ENCODE data around the gene GNRH2. TPM values are rescaled to one million over a fixed set of nuclear protein-coding genes. Genes with fewer than 3 reads are reported as not detected.
"Not testable (repeated sequence)": the region's sequence is repeated elsewhere in the genome, so short reads cannot be mapped to it uniquely, and the experiment has no call there.

The GNRH2 gene
- total and polyA plus RNA-seq, 5 experiments from 2014 or later = 1.5 to 1.9 TPM; not detected in 3

- Mint-ChIP-seq H3K27me3 (no peaks in the 10 kb centered on the region), H3K4me1 (no peaks in the 10 kb centered on the region), H3K9me3 (no peaks in the 10 kb centered on the region), H3K4me3 (no peak overlapping the region), H3K36me3 (peaks cover 0 to 78% (median 17%) of the 10 kb centered on the region in 3 donors), H3K27ac (peak overlapping the region in 1 of 10 donors; percentile 3)
- POLR2A ChIA-PET = interaction anchor here (0.9 kb wide), 1 partner anchor 13 kb away, joined by 3 read pairs; no protein-coding TSS in a partner anchor
- DNase-seq (no peak), ATAC-seq (no peak)
Measured at GRCh38 chr20:3021777-3022176, 21.6 kb upstream of the GNRH2 start.

- H3K27me3 Mint-ChIP-seq, DNase-seq, H3K4me1 Mint-ChIP-seq, H3K9me3 Mint-ChIP-seq, POLR2A ChIA-PET, H3K4me3 Mint-ChIP-seq, ATAC-seq: not testable (repeated sequence)
- Mint-ChIP-seq H3K27ac (peak overlapping the region in 5 of 10 donors; percentile 4 to 75 (median 16)), H3K36me3 (peaks cover 0 to 78% (median 20%) of the 10 kb centered on the region in 3 donors)
Measured at GRCh38 chr20:3022559-3023490, 20.6 kb upstream of the GNRH2 start.

GRCh38 chr20:3027987-3028386, 15.4 kb upstream of the GNRH2 start:
- Mint-ChIP-seq H3K27ac (peak overlapping the region in 3 of 10 donors; percentile 3 to 67 (median 7)), H3K4me1 (no peaks in the 10 kb centered on the region), H3K9me3 (no peaks in the 10 kb centered on the region), H3K4me3 (no peak overlapping the region), H3K27me3 (no peaks in the 10 kb centered on the region), H3K36me3 (peaks cover 0 to 71% (median 17%) of the 10 kb centered on the region in 3 donors)
- POLR2A ChIA-PET = no interaction called here
- no peak for DNase-seq
- no peak for ATAC-seq

GRCh38 chr20:3031524-3032147, 11.8 kb upstream of the GNRH2 start:
- Mint-ChIP-seq H3K36me3 (peaks cover 0 to 65% (median 20%) of the 10 kb centered on the region in 3 donors), H3K4me3 (no peak overlapping the region), H3K27ac (no peak overlapping the region), H3K4me1 (peaks cover 0 to 1% (median 0%) of the 10 kb centered on the region in 4 donors), H3K9me3 (no peaks in the 10 kb centered on the region), H3K27me3 (no peaks in the 10 kb centered on the region)
- ATAC-seq (no peak), DNase-seq (no peak)
- POLR2A ChIA-PET = no interaction called here

GRCh38 chr20:3032624-3033023, 10.8 kb upstream of the GNRH2 start:
- Mint-ChIP-seq H3K27ac (no peak overlapping the region), H3K4me1 (peaks cover 0 to 1% (median 0%) of the 10 kb centered on the region in 4 donors), H3K27me3 (no peaks in the 10 kb centered on the region), H3K9me3 (no peaks in the 10 kb centered on the region), H3K4me3 (no peak overlapping the region), H3K36me3 (peaks cover 0 to 65% (median 15%) of the 10 kb centered on the region in 3 donors)
- ATAC-seq (no peak), DNase-seq (no peak)
- POLR2A ChIA-PET = interaction anchor here (0.7 kb wide), 1 partner anchor 13 kb away, joined by 4 read pairs; no protein-coding TSS in a partner anchor

- Mint-ChIP-seq H3K36me3 (peaks cover 0 to 71% (median 13%) of the 10 kb centered on the region in 3 donors), H3K27me3 (no peaks in the 10 kb centered on the region), H3K4me3 (no peak overlapping the region), H3K4me1 (peaks cover 0 to 13% (median 1%) of the 10 kb centered on the region in 4 donors), H3K27ac (peak overlapping the region in 2 of 10 donors; percentile 46 to 92), H3K9me3 (no peaks in the 10 kb centered on the region)
- DNase-seq (no peak), ATAC-seq (no peak)
- POLR2A ChIA-PET = no interaction called here
Measured at GRCh38 chr20:3037654-3038053, 5.8 kb upstream of the GNRH2 start.

- Mint-ChIP-seq H3K27me3 (no peaks in the 10 kb centered on the region), H3K9me3 (no peaks in the 10 kb centered on the region), H3K36me3 (peaks cover 0 to 71% (median 13%) of the 10 kb centered on the region in 3 donors), H3K4me3 (no peak overlapping the region), H3K4me1 (peaks cover 0 to 13% (median 1%) of the 10 kb centered on the region in 4 donors), H3K27ac (peak overlapping the region in 7 of 10 donors; percentile 27 to 82 (median 46))
- ATAC-seq (no peak), DNase-seq (no peak)
- POLR2A ChIA-PET = no interaction called here
Measured at GRCh38 chr20:3038454-3038853, 5.0 kb upstream of the GNRH2 start.

GRCh38 chr20:3039426-3039825, 4.0 kb upstream of the GNRH2 start:
- Mint-ChIP-seq H3K27me3 (no peaks in the 10 kb centered on the region), H3K4me3 (no peak overlapping the region), H3K4me1 (peaks cover 0 to 16% (median 1%) of the 10 kb centered on the region in 4 donors), H3K9me3 (no peaks in the 10 kb centered on the region), H3K36me3 (peaks cover 0 to 64% (median 13%) of the 10 kb centered on the region in 3 donors), H3K27ac (peak overlapping the region in 5 of 10 donors; percentile 3 to 94 (median 42))
- DNase-seq = no peak
- POLR2A ChIA-PET = interaction anchor here (0.7 kb wide), 1 partner anchor 29 kb away, joined by 3 read pairs; no protein-coding TSS in a partner anchor
- ATAC-seq = no peak

- H3K4me1 Mint-ChIP-seq = peaks cover 3 to 17% (median 4%) of the 10 kb centered on the region in 4 donors
- no peak overlapping the region for H3K4me3 Mint-ChIP-seq
- ATAC-seq = no peak
- POLR2A ChIA-PET = interaction anchor here (0.7 kb wide), 1 partner anchor 30 kb away, joined by 3 read pairs; no protein-coding TSS in a partner anchor
- H3K9me3 Mint-ChIP-seq = no peaks in the 10 kb centered on the region
- peak overlapping the region in 9 of 10 donors; percentile 2 to 94 (median 49) for H3K27ac Mint-ChIP-seq
- peaks cover 0 to 58% (median 12%) of the 10 kb centered on the region in 3 donors for H3K36me3 Mint-ChIP-seq
- H3K27me3 Mint-ChIP-seq = no peaks in the 10 kb centered on the region
- no peak for DNase-seq
Measured at GRCh38 chr20:3040086-3040485, 3.3 kb upstream of the GNRH2 start.

GRCh38 chr20:3041854-3042409, 1.5 kb upstream of the GNRH2 start:
- ATAC-seq (no peak), DNase-seq (no peak)
- Mint-ChIP-seq H3K9me3 (no peaks in the 10 kb centered on the region), H3K4me3 (no peak overlapping the region), H3K27ac (peak overlapping the region in 8 of 10 donors; percentile 30 to 92 (median 72)), H3K4me1 (peaks cover 11 to 23% (median 16%) of the 10 kb centered on the region in 4 donors), H3K27me3 (no peaks in the 10 kb centered on the region), H3K36me3 (peaks cover 0 to 41% (median 2%) of the 10 kb centered on the region in 3 donors)
- POLR2A ChIA-PET = interaction anchor here (1.1 kb wide), 1 partner anchor 42 kb away, joined by 3 read pairs; no protein-coding TSS in a partner anchor

- Mint-ChIP-seq H3K36me3 (peaks cover 0 to 35% (median 2%) of the 10 kb centered on the region in 3 donors), H3K4me1 (peaks cover 16 to 24% (median 19%) of the 10 kb centered on the region in 4 donors), H3K4me3 (peak overlapping the region in 1 of 10 donors; percentile 48), H3K9me3 (no peaks in the 10 kb centered on the region), H3K27ac (peak overlapping the region in 7 of 10 donors; percentile 8 to 86 (median 52)), H3K27me3 (no peaks in the 10 kb centered on the region)
- ATAC-seq = no peak
- POLR2A ChIA-PET = interaction anchor here (1.1 kb wide), 1 partner anchor 41 kb away, joined by 3 read pairs; no protein-coding TSS in a partner anchor
- DNase-seq = no peak
Measured at GRCh38 chr20:3042625-3043024, 797 bp upstream of the GNRH2 start.

- ATAC-seq = no peak
- POLR2A ChIA-PET = interaction anchor here (2.2 kb wide), 1 partner anchor 28 kb away, joined by 6 read pairs; the partner anchor contains the start of gene OXT
- peak overlapping the region in 6 of 10 donors; percentile 9 to 95 (median 77) for H3K27ac Mint-ChIP-seq
- H3K36me3 Mint-ChIP-seq = peaks cover 0 to 26% (median 3%) of the 10 kb centered on the region in 3 donors
- no peaks in the 10 kb centered on the region for H3K27me3 Mint-ChIP-seq
- H3K4me1 Mint-ChIP-seq = peaks cover 20 to 25% (median 22%) of the 10 kb centered on the region in 4 donors
- H3K9me3 Mint-ChIP-seq = no peaks in the 10 kb centered on the region
- peak overlapping the region in 8 of 10 donors; percentile 44 to 94 (median 89) for H3K4me3 Mint-ChIP-seq
- DNase-seq = no peak
Measured at GRCh38 chr20:3044336-3044965, 1.0 kb downstream of the GNRH2 start.

Data from naive thymus-derived CD8-positive, alpha-beta T cell (primary cell).